ENCODE data around the gene C16orf74.

C16orf74 gene

DNA sequence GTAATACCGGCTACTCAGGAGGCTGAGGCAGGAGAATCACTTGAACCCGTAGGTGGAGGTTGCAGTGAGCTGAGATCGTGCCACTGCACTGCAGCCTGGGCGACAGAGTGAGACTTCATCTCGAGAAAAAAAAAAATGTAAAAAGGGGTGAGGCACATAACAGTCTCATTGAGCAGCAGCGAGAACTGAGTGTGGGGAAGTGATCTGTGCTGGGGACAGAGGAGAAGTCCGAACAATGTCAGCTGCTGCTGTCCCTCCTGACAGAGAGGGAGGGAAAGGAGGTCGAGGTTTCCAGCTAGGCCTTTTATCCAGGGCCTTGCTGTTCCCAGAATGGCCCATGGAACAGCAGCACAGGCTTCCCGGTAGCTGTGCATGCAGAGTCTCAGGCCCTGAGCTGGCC lies 14.0 kb downstream of the C16orf74 start:
- Mint-ChIP-seq H3K4me3 (no peak overlapping the region), H3K36me3 (ENCODE audit: low read depth) (no peaks in the 10 kb centered on the region), H3K4me1 (peaks cover 16% of the 10 kb centered on the region), H3K27ac (no peak overlapping the region), H3K27me3 (ENCODE audit: low read depth, poor library complexity) (peaks cover 26% of the 10 kb centered on the region), H3K9me3 (no peaks in the 10 kb centered on the region)
- DNase-seq: no peak
- no peak for TF ChIP-seq CTCF (IDR thresholded peaks at IDR 0.05)

DNA sequence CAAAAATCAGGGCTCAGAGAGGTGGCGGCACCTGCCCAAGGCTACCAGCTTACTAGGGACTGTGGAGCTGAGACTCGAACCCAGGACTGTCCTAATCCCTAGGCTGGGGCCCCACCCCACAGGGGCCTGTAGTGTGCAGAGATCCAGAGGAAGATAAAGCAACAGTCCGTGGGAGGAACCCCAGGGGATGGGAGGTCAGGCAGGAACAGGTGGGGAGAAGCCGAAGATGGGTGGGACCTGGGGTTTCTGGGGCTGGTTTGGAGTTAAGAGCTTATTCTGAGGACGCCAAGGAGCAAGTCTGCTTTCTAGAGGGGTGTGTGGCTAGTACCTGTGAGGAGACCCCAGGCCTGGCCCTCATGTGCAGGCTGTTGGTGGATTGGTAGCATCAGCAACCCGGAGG lies 14.9 kb downstream of the C16orf74 start:
- Mint-ChIP-seq H3K4me3 (no peak overlapping the region), H3K27me3 (ENCODE audit: low read depth, poor library complexity) (peaks cover 20% of the 10 kb centered on the region), H3K36me3 (ENCODE audit: low read depth) (no peaks in the 10 kb centered on the region), H3K9me3 (no peaks in the 10 kb centered on the region), H3K4me1 (peaks cover 16% of the 10 kb centered on the region), H3K27ac (no peak overlapping the region)
- DNase-seq: no peak
- TF ChIP-seq CTCF (IDR thresholded peaks at IDR 0.05): no peak

DNA sequence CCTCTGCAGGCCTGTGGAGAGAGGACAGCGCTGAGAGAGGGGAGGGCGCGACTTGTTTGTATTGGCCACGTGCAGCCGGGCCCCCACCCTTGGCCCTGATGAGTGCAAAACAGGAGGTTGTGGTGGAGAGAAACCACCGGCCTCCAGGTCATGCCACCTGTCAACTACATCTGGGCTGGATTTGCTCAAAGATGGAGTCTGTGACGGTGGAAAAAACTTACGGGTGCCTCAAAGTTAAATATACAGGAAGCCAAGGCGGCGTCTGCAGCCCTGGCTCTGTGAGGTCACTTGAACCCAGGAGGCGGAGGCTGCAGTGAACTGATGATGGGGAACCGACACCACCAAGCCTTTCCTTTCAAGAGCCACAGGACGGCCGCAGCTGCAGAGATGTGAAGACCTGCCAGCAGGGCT lies 15.7 kb downstream of the C16orf74 start:
- peaks cover 16% of the 10 kb centered on the region for H3K4me1 Mint-ChIP-seq
- H3K9me3 Mint-ChIP-seq: no peaks in the 10 kb centered on the region
- no peak for TF ChIP-seq CTCF (IDR thresholded peaks at IDR 0.05)
- peaks cover 20% of the 10 kb centered on the region for H3K27me3 Mint-ChIP-seq (ENCODE audit: low read depth, poor library complexity)
- H3K36me3 Mint-ChIP-seq (ENCODE audit: low read depth): no peaks in the 10 kb centered on the region
- no peak overlapping the region for H3K27ac Mint-ChIP-seq
- DNase-seq: no peak
- no peak overlapping the region for H3K4me3 Mint-ChIP-seq

GRCh38 chr16:85734311-85735017 lies 16.4 kb downstream of the C16orf74 start:
- H3K27me3 Mint-ChIP-seq (ENCODE audit: low read depth, poor library complexity): peaks cover 22% of the 10 kb centered on the region
- peaks cover 20% of the 10 kb centered on the region for H3K4me1 Mint-ChIP-seq
- no peak overlapping the region for H3K4me3 Mint-ChIP-seq
- no peaks in the 10 kb centered on the region for H3K36me3 Mint-ChIP-seq (ENCODE audit: low read depth)
- no peak overlapping the region for H3K27ac Mint-ChIP-seq
- no peak for DNase-seq
- H3K9me3 Mint-ChIP-seq: no peaks in the 10 kb centered on the region
- TF ChIP-seq CTCF (IDR thresholded peaks at IDR 0.05): no peak

DNA sequence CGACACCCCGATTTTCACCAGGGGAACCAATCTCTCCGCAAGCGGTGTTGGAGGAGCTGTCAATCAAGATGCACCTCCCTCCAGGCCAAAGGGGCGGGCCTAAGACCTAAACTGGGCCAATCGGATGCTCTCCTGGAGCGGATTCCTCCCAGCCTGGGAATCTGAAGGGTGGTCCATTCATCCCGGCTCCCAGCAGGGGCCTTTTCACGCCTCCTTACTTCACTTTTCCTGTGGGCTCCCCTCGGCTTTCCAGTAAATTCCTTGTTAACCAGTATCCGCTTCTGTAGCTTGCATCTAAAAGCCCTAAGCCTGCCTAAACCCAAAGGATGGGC lies 17.1 kb downstream of the C16orf74 start:
- peaks cover 18% of the 10 kb centered on the region for H3K4me1 Mint-ChIP-seq
- H3K36me3 Mint-ChIP-seq (ENCODE audit: low read depth): no peaks in the 10 kb centered on the region
- peak; percentile 68 for DNase-seq
- no peak overlapping the region for H3K4me3 Mint-ChIP-seq
- H3K27ac Mint-ChIP-seq: no peak overlapping the region
- no peak for TF ChIP-seq CTCF (IDR thresholded peaks at IDR 0.05)
- H3K9me3 Mint-ChIP-seq: no peaks in the 10 kb centered on the region
- H3K27me3 Mint-ChIP-seq (ENCODE audit: low read depth, poor library complexity): peaks cover 19% of the 10 kb centered on the region

DNA sequence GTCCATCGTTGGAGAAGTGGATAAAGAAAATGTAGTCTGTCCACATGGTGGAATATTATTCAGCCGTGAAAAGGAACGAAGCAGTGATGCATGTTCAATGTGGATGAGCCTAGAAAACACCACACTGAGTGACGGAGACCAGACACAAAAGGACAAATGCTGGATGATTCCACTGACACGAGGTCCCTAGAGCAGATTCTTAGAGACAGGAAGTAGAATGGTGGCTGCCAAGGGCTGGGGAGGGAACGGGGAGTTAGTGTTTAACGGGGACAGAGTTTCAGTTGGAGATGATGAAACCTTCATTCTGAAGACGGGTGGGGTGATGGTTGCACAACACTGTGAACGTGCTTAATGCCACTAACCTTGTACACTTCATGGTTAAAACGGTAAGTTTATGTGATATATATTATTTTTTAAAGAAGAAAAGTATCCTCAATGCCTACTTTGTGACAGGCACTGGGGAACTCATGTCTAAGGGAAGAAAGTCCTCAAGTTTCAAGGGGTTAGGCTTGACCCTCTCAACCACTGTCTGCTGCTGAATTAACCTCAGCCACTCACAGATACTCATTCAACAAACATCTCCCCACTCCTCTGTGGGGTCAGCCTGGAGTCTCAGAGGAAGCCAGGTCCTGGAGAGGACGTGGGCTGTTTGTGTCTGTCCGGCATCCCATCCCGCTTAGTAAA lies 17.6 kb downstream of the C16orf74 start:
- H3K27me3 Mint-ChIP-seq (ENCODE audit: low read depth, poor library complexity): peaks cover 19% of the 10 kb centered on the region
- H3K36me3 Mint-ChIP-seq (ENCODE audit: low read depth): no peaks in the 10 kb centered on the region
- no peaks in the 10 kb centered on the region for H3K9me3 Mint-ChIP-seq
- no peak overlapping the region for H3K27ac Mint-ChIP-seq
- H3K4me3 Mint-ChIP-seq: no peak overlapping the region
- peaks cover 18% of the 10 kb centered on the region for H3K4me1 Mint-ChIP-seq
- no peak for DNase-seq
- no peak for TF ChIP-seq CTCF (IDR thresholded peaks at IDR 0.05)

Measured in nephron progenitor cell (in vitro differentiated cells).